Measurements from ENCODE around the gene CCNT1. TPM values are rescaled to one million over a fixed set of nuclear protein-coding genes. Genes with fewer than 3 reads are reported as not detected.
A peak's percentile ranks its signal among the peaks of the same experiment; 100 is the strongest.

The CCNT1 gene
- total and polyA plus RNA-seq, 2 of the 13 experiments (the other 11 are each of a cell fraction or from before 2014, with no cell fraction given), result 18.0 to 28.2 TPM

- peaks cover 0 to 2% of the 10 kb centered on the region in 2 experiments; a peak in 1 of 5 replicates for H3K27me3 ChIP-seq (ENCODE audit: control insufficient read depth in 1 of 2, insufficient read depth in 2 of 2, low read length in 2 of 2)
- ChIA-PET POLR2A (no interaction called here), CTCF (ENCODE audit: low intra/inter-chr PET ratio, low total read pairs) (no interaction called here)
- DNase-seq (ENCODE audit: low spot score) (no peak), ATAC-seq (peak; percentile 74), FAIRE-seq (no peak)
- no peaks in the 10 kb centered on the region for H3K36me3 ChIP-seq (replicated peaks in 1 of 2; ENCODE audit: control insufficient read depth in 1 of 2, insufficient read depth in 2 of 2, low read length in 2 of 2)
- intact Hi-C loops (cut with micrococcal nuclease; ENCODE audit: unreplicated experiment) (no loop called here), in situ Hi-C loops (cut with HindIII; ENCODE audit: extremely low pct_ligation_motif_present, low pct_unique_long_range_greater_than_20kb) (no loop called here)
- TF ChIP-seq PBX2 (CRISPR knock-in tag; IDR thresholded peaks at IDR 0.05) (no peak), PTBP1 (IDR thresholded peaks at IDR 0.05; ENCODE audit: low read depth, low read length, poor library complexity, severe bottlenecking) (no peak), IKZF5 (CRISPR knock-in tag; IDR thresholded peaks at IDR 0.05) (no peak), NFE2 (CRISPR knock-in tag; IDR thresholded peaks at IDR 0.05) (no peak)
- TF ChIP-seq, protein P1, sequence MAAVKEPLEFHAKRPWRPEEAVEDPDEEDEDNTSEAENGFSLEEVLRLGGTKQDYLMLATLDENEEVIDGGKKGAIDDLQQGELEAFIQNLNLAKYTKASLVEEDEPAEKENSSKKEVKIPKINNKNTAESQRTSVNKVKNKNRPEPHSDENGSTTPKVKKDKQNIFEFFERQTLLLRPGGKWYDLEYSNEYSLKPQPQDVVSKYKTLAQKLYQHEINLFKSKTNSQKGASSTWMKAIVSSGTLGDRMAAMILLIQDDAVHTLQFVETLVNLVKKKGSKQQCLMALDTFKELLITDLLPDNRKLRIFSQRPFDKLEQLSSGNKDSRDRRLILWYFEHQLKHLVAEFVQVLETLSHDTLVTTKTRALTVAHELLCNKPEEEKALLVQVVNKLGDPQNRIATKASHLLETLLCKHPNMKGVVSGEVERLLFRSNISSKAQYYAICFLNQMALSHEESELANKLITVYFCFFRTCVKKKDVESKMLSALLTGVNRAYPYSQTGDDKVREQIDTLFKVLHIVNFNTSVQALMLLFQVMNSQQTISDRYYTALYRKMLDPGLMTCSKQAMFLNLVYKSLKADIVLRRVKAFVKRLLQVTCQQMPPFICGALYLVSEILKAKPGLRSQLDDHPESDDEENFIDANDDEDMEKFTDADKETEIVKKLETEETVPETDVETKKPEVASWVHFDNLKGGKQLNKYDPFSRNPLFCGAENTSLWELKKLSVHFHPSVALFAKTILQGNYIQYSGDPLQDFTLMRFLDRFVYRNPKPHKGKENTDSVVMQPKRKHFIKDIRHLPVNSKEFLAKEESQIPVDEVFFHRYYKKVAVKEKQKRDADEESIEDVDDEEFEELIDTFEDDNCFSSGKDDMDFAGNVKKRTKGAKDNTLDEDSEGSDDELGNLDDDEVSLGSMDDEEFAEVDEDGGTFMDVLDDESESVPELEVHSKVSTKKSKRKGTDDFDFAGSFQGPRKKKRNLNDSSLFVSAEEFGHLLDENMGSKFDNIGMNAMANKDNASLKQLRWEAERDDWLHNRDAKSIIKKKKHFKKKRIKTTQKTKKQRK (IDR thresholded peaks at IDR 0.05; ENCODE audit: low read length), result no peak
- TF ChIP-seq, protein P2, sequence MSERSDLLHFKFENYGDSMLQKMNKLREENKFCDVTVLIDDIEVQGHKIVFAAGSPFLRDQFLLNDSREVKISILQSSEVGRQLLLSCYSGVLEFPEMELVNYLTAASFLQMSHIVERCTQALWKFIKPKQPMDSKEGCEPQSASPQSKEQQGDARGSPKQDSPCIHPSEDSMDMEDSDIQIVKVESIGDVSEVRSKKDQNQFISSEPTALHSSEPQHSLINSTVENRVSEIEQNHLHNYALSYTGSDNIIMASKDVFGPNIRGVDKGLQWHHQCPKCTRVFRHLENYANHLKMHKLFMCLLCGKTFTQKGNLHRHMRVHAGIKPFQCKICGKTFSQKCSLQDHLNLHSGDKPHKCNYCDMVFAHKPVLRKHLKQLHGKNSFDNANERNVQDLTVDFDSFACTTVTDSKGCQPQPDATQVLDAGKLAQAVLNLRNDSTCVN (CRISPR knock-in tag; IDR thresholded peaks at IDR 0.05; ENCODE audit: borderline replicate concordance), result no peak
- TF ChIP-seq, protein P3, sequence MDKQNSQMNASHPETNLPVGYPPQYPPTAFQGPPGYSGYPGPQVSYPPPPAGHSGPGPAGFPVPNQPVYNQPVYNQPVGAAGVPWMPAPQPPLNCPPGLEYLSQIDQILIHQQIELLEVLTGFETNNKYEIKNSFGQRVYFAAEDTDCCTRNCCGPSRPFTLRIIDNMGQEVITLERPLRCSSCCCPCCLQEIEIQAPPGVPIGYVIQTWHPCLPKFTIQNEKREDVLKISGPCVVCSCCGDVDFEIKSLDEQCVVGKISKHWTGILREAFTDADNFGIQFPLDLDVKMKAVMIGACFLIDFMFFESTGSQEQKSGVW (CRISPR knock-in tag; IDR thresholded peaks at IDR 0.05; ENCODE audit: borderline replicate concordance), result no peak
- no peak overlapping the region for H3K9ac ChIP-seq (ENCODE audit: insufficient read depth, low read depth, low read length)
- no peaks in the 10 kb centered on the region for H4K20me1 ChIP-seq (ENCODE audit: insufficient read depth, low read length)
- no peak overlapping the region for H2AFZ ChIP-seq (ENCODE audit: low read length)
- no peaks in the 10 kb centered on the region for H3K79me2 ChIP-seq (ENCODE audit: insufficient read depth, low read length)
- H3K9me3 ChIP-seq (ENCODE audit: low read length), result no peaks in the 10 kb centered on the region
- BruUV-seq (replicated peaks), result no TSS peak
- no peak overlapping the region for H3K4me3 ChIP-seq (replicated peaks in 1 of 3; ENCODE audit: insufficient read depth in 1 of 3, low read depth in 2 of 3, low read length in 3 of 3)
- 0 out of 2 replicates have a peak, but pooled peaks cover 2% of the 10 kb centered on the region for H3K4me1 ChIP-seq (ENCODE audit: insufficient read depth, low read length)
- 53% methylated on average over 4 of the region's 4 CpGs for WGBS (ENCODE audit: low lambda C conversion rate)
- no peak overlapping the region for H3K4me2 ChIP-seq (ENCODE audit: low read depth, low read length)
- no peak overlapping the region for H3K27ac ChIP-seq (ENCODE audit: extremely low read length, insufficient read depth, low read length)
Observed at GRCh38 chr12:48758186-48758585, 41.7 kb upstream of the CCNT1 start.
